Erythroblast (primary cell): ENCODE measurements around the gene C9orf50.

Experiments
- DNase-seq, 2 experiments: peaks; one replicate each; lab custom pipeline; 2025; lab: John Stamatoyannopoulos, UW
- GATA1 ChIP-seq: IDR thresholded peaks from 2 replicates; pipeline ENCODE4 v1.6.1; 2011; ENCODE audit warnings: low read depth, mild to moderate bottlenecking, control low read depth, low read length, moderate library complexity
- POLR2A ChIP-seq: IDR thresholded peaks from 2 replicates; pipeline ENCODE4 v1.6.1; 2011; ENCODE audit warnings: mild to moderate bottlenecking, low read length

The C9orf50 gene

DNA sequence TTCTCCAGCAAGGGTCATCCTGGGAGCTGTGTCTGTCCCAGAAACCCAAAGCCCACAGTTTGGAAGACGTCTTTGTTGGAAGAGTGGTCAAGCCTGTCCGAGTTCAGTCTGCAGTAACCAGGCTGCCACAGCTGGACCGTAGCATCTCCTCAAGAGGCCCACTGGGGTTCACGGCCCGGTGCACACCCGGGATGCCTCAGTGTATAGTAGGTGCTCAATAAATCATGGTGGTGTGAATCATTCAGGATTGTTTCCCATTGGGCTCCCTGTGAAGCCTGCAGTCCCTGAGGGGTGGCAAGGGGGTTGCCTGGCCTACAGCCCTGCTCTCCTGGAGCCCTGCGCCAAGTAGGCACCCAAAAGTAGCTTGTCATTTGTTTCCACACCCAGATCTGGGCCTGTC lies 34.3 kb upstream of the C9orf50 start:
- no peak for TF ChIP-seq GATA1
- no peak for TF ChIP-seq POLR2A
- no peak for DNase-seq

DNA sequence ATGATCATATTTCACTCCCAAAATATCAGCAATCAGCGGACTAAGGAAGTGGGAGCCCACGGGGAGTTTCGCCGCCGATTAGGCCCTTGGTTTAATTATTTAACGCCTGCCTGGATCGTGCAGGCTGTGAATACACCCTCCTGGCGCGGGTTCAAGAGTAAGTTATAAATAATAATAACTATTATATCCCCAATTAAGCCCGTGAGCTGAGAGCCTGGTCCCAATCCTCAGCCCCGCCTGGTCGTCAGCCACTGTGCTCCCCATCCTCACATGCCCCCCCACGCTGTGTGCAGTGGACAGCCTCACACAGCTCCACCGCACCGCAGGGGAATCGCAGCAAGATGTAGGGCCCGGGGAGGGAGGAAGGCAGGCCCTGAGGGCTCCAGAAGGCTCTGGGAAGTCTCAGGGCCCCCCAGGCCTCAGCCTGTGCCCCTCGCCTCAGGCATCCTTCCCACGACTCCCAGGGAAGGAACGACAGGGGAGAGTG lies 33.7 kb upstream of the C9orf50 start:
- TF ChIP-seq POLR2A, result no peak
- DNase-seq, result no peak

DNA sequence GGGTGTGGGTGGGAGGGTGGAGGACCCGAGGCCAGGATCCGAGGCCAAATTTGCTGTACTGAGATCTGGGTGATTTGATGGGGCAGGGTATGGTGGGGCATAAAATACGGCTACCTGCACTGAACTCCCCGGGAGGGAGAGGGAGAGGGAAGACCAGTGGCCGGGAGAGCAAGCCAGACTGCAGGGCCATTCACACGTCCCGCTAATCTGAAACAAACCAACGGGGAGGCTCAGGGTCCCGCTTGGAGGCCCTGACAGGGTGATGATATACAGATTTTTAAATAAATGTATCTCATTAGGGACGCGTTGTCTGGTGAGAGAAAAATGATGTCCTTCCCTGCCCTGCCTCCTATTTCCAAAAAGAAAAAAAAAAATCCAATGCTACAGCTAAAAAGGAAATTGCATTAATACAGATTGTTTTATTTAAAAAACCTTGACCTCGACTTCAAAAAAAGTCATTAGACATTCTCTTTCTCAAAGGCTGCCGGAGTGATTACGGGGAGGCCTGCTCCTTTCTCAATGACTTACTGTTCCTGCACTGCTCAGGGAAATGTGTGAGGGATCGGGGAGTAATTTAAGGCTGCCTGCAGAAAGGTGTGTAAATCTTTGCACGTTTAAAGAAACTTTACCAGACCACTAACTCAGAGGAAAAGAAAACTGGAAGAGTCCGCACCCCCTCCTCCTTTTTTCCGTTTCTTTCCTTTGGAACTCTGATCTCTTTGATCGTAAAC lies 33.1 kb upstream of the C9orf50 start:
- TF ChIP-seq GATA1 (no peak), POLR2A (no peak)
- DNase-seq, result no peak

- DNase-seq, result no peak
- no peak for TF ChIP-seq GATA1
- no peak for TF ChIP-seq POLR2A
Observed at GRCh38 chr9:129650680-129651235, 29.9 kb upstream of the C9orf50 start.

DNA sequence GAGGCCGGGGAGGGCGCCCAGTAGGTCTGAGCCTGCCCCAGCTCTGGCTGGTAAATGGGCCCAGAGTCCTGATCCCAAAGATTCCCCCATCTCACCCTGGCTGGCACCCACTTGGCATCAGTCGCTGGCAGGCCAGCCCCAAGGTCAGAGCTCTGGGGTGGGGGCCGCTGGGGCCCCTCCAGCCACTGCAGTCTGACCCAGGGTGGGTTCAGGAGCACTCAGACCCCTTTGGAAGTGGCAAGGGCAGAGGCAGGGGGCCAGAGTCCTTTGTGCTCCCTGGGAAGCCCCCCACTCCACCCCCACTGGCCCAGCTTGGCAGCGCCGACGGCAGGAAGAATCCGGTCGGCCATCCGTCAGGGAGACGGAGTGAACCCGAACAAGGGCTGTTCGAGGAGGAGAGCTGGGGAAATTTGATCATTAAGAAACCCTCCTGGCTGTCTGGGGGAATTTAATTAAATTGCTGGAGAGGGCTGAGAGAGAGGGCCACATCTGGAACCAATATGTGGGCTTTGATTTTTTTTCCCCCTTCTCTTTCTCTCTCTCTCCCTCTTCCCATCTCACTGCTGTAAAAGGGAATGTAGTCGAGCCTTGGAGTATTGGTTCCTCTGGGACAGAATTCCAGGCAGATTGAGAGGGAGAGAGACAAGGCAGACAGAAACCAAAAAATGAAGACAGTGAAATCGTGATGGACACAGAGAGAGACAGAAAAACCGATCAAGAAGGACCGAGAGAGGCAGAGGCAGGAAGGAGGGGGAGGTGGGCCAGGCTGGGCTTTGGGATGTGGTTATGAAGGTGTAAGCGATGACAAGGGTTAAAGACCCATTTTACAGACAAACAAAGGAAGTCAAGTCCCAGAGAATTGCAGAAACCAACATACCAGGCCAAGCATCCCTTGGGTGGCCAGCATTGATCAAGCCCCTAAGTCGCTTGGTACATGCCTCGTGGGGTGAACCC lies 29.1 kb upstream of the C9orf50 start:
- DNase-seq, result no peak

GRCh38 chr9:129648764-129649115 lies 27.8 kb upstream of the C9orf50 start:
- TF ChIP-seq POLR2A, result no peak
- no peak for TF ChIP-seq GATA1

More for the DNA sequence above, 29.1 kb upstream of the C9orf50 start:
- TF ChIP-seq POLR2A (no peak), GATA1 (no peak)

DNA sequence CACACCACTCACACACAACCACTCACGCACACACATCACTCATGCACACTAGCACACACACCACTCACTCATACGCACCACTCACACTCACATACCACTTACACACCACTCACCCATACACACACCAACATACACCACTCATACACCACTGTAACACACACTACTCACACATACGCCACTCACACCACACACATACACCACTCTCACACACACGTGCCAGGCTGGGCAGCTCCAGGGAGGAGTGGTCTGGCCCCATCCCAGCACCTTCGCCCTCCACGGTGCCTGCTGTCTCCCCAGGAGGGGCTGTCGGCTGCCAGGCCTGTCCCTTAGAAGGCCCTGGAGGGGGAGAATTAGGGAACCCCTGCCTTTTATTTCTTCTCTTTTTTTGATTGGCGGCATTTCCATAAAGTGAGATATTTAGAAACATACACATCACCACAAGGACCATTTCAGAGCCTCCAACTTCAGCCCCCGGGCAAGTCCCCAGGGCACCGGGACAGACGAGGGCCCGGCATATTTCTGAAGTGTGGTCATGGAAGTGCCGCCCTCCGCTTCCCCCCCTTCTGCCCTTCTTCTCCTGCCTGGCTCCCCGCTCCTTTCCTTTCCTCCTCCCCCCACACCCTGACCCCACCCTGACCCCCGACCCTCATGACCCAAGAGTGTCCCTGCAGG lies 27.3 kb upstream of the C9orf50 start:
- TF ChIP-seq GATA1, result no peak
- TF ChIP-seq POLR2A, result no peak
- DNase-seq, result no peak

More at GRCh38 chr9:129648764-129649115, 27.8 kb upstream of the C9orf50 start:
- DNase-seq, result no peak

DNA sequence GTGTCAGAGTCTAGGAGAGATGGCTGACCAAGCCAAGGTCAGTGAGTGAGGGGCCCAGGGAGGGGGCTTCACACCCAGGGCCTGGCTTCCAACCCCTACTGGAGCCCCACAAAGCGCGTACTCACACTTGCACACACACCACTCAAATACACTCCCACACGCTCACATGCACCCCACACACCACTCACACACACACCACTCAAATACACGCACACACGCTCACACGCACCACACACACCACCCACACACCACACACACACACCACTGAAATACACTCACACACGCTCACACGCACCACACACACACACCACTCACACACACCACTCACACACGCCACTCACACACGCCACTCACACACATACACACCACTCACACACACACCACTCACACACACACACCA lies 26.7 kb upstream of the C9orf50 start:
- no peak for TF ChIP-seq POLR2A
- TF ChIP-seq GATA1, result no peak
- no peak for DNase-seq

- no peak for TF ChIP-seq GATA1
- TF ChIP-seq POLR2A, result no peak
- DNase-seq, result no peak
Observed at GRCh38 chr9:129646654-129647053, 25.8 kb upstream of the C9orf50 start.

DNA sequence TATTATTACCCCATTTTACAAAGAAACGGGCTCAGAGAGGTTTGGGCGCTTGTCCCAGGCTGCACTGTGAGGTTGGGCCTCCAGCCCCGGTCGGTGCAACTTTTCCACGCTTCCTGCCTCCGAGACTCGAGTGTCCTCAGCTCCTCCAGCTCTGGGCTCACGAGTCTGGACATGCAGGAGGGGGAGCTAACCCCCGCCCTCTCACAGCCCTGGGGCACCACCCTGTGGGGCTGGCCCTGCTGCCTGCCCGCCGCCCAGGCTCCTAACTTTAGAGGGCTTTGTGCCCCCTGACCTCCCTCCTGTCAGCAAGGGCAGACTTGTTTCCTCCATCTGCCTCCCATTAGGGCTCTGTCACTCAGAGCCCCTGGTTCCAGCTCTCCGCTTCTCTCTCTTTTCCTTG lies 25.4 kb upstream of the C9orf50 start:
- TF ChIP-seq POLR2A, result no peak
- no peak for TF ChIP-seq GATA1
- no peak for DNase-seq

GRCh38 chr9:129644902-129645301 lies 24.0 kb upstream of the C9orf50 start:
- DNase-seq, result no peak
- no peak for TF ChIP-seq GATA1
- TF ChIP-seq POLR2A, result no peak

DNA sequence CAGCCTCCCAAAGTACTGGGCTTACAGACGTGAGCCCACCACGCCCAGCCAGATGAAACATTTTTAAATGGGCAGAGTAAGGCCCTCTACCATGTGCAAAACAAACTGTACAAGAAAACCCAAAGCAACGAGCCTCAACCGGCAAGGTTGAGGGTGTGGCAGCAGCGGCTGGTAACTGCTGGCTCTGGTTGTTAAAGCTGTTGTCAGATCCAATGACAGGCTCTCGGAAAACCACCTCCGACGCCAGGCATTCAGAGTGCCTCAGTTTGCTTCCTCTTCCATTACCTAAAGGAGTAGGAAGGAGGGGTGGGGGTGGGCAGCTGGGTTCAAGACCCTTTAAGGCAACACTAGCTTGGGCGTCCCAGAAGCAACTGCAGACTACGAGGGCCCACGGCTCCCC lies 23.5 kb upstream of the C9orf50 start:
- no peak for DNase-seq
- no peak for TF ChIP-seq GATA1

- no peak for DNase-seq
- TF ChIP-seq GATA1 (no peak), POLR2A (no peak)
Observed at GRCh38 chr9:129643706-129644105, 22.8 kb upstream of the C9orf50 start.
